ENCODE results near the gene ZNF629.

- TF ChIP-seq CTCF (IDR thresholded peaks at IDR 0.05) (no peak), POLR2A (IDR thresholded peaks at IDR 0.05) (no peak)
Observed at GRCh38 chr16:30750876-30751465, 36.0 kb downstream of the ZNF629 start.
